HUES6 (cell line): ENCODE data around the gene PLCH2.
A peak's percentile ranks its signal among the peaks of the same experiment; 100 is the strongest.

Source experiments
- H3K27ac ChIP-seq: 2 replicates; pipeline ENCODE4 v1.7.0; 2013; ENCODE audit warnings: low read depth, mild to moderate bottlenecking, low read length, inconsistent platforms
- H3K27me3 ChIP-seq: 2 replicates; pipeline ENCODE4 v1.6.1; 2013; ENCODE audit warnings: low read length; ENCODE audit not compliant: control insufficient read depth, insufficient read depth
- H3K36me3 ChIP-seq: 2 replicates; pipeline ENCODE4 v1.6.1; 2013; ENCODE audit warnings: low read length; ENCODE audit not compliant: control insufficient read depth, insufficient read depth
- H3K4me1 ChIP-seq: 2 replicates; pipeline ENCODE4 v1.6.1; 2013; ENCODE audit warnings: low read length; ENCODE audit not compliant: control insufficient read depth, insufficient read depth
- H3K4me3 ChIP-seq: 2 replicates; pipeline ENCODE4 v1.5.1; 2013; ENCODE audit warnings: low read depth, low read length
- H3K9ac ChIP-seq: one replicate; pipeline ENCODE4 v1.6.1; 2013; ENCODE audit warnings: mild to moderate bottlenecking, low read length
- H3K9me3 ChIP-seq: 2 replicates; pipeline ENCODE4 v1.6.1; 2013; ENCODE audit warnings: low read depth, low read length; ENCODE audit not compliant: control insufficient read depth, insufficient read depth

The PLCH2 gene

GRCh38 chr1:2460996-2461751, 14.9 kb upstream of the PLCH2 start:
- Histone ChIP-seq H3K9me3 (no peaks in the 10 kb centered on the region), H3K4me3 (no peak overlapping the region), H3K27ac (no peak overlapping the region), H3K4me1 (no peaks in the 10 kb centered on the region), H3K27me3 (peaks cover 13% of the 10 kb centered on the region; the same call in 1 of the 2 replicates), H3K9ac (no peak overlapping the region), H3K36me3 (no peaks in the 10 kb centered on the region)

GRCh38 chr1:2462819-2463218, 13.3 kb upstream of the PLCH2 start:
- no peak overlapping the region for H3K4me3 ChIP-seq
- H3K9ac ChIP-seq, result no peak overlapping the region
- H3K27ac ChIP-seq, result no peak overlapping the region
- H3K4me1 ChIP-seq, result no peaks in the 10 kb centered on the region
- H3K27me3 ChIP-seq, result peaks cover 13% of the 10 kb centered on the region; the same call in 1 of the 2 replicates
- no peaks in the 10 kb centered on the region for H3K9me3 ChIP-seq
- no peaks in the 10 kb centered on the region for H3K36me3 ChIP-seq

- Histone ChIP-seq H3K27ac (no peak overlapping the region), H3K4me3 (no peak overlapping the region), H3K9ac (no peak overlapping the region), H3K4me1 (peaks cover 3% of the 10 kb centered on the region; the same call in 1 of the 2 replicates), H3K9me3 (no peaks in the 10 kb centered on the region), H3K36me3 (no peaks in the 10 kb centered on the region), H3K27me3 (peaks cover 17% of the 10 kb centered on the region)
These were observed 12.7 kb upstream of the PLCH2 start for GRCh38 chr1:2463396-2463795.

- H3K9ac ChIP-seq, result no peak overlapping the region
- H3K27ac ChIP-seq, result no peak overlapping the region
These were observed 10.5 kb upstream of the PLCH2 start for GRCh38 chr1:2465371-2466269.

GRCh38 chr1:2466270-2466665, 9.8 kb upstream of the PLCH2 start:
- no peak overlapping the region for H3K9ac ChIP-seq
- no peak overlapping the region for H3K4me3 ChIP-seq
- H3K9me3 ChIP-seq, result no peaks in the 10 kb centered on the region
- peaks cover 26% of the 10 kb centered on the region for H3K27me3 ChIP-seq
- peaks cover 3% of the 10 kb centered on the region; the same call in 1 of the 2 replicates for H3K4me1 ChIP-seq
- H3K27ac ChIP-seq, result no peak overlapping the region
- no peaks in the 10 kb centered on the region for H3K36me3 ChIP-seq

More at GRCh38 chr1:2465371-2466269, 10.5 kb upstream of the PLCH2 start:
- Histone ChIP-seq H3K27me3 (peaks cover 26% of the 10 kb centered on the region), H3K9me3 (no peaks in the 10 kb centered on the region), H3K4me1 (peaks cover 3% of the 10 kb centered on the region; the same call in 1 of the 2 replicates), H3K36me3 (no peaks in the 10 kb centered on the region), H3K4me3 (no peak overlapping the region)

- Histone ChIP-seq H3K9ac (no peak overlapping the region), H3K27ac (no peak overlapping the region), H3K27me3 (peaks cover 26% of the 10 kb centered on the region), H3K4me3 (peak overlapping the region; percentile 36), H3K36me3 (no peaks in the 10 kb centered on the region), H3K9me3 (no peaks in the 10 kb centered on the region), H3K4me1 (peaks cover 3% of the 10 kb centered on the region; the same call in 1 of the 2 replicates)
These were observed 9.0 kb upstream of the PLCH2 start for GRCh38 chr1:2466958-2467554.

- no peaks in the 10 kb centered on the region for H3K9me3 ChIP-seq
- H3K4me3 ChIP-seq, result no peak overlapping the region
- H3K27ac ChIP-seq, result no peak overlapping the region
- no peak overlapping the region for H3K9ac ChIP-seq
- H3K27me3 ChIP-seq, result peaks cover 25% of the 10 kb centered on the region
- no peaks in the 10 kb centered on the region for H3K36me3 ChIP-seq
- H3K4me1 ChIP-seq, result peaks cover 3% of the 10 kb centered on the region; the same call in 1 of the 2 replicates
These were observed 8.0 kb upstream of the PLCH2 start for GRCh38 chr1:2468041-2468472.

- H3K27me3 ChIP-seq, result peaks cover 20% of the 10 kb centered on the region
- no peaks in the 10 kb centered on the region for H3K36me3 ChIP-seq
- H3K9me3 ChIP-seq, result no peaks in the 10 kb centered on the region
- H3K4me1 ChIP-seq, result peaks cover 4% of the 10 kb centered on the region; the same call in 1 of the 2 replicates
- H3K27ac ChIP-seq, result no peak overlapping the region
- no peak overlapping the region for H3K9ac ChIP-seq
- no peak overlapping the region for H3K4me3 ChIP-seq
These were observed 7.5 kb upstream of the PLCH2 start for GRCh38 chr1:2468540-2468939.

GRCh38 chr1:2469103-2469940, 6.8 kb upstream of the PLCH2 start:
- Histone ChIP-seq H3K4me3 (no peak overlapping the region), H3K4me1 (peaks cover 12% of the 10 kb centered on the region; the same call in 1 of the 2 replicates), H3K9ac (no peak overlapping the region), H3K36me3 (no peaks in the 10 kb centered on the region), H3K9me3 (no peaks in the 10 kb centered on the region), H3K27ac (no peak overlapping the region), H3K27me3 (peaks cover 16% of the 10 kb centered on the region)
